Neural progenitor cell (in vitro differentiated cells): ENCODE results near the gene NUDT8. TPM values are rescaled to one million over a fixed set of nuclear protein-coding genes. Genes with fewer than 3 reads are reported as not detected.
"Not testable (repeated sequence)": the region's sequence is repeated elsewhere in the genome, so short reads cannot be mapped to it uniquely, and the experiment has no call there.

Experiments used
- DNase-seq: peaks from one replicate; pipeline ENCODE4 v3.0.0-alpha.2; 2016; ENCODE audit warnings: low spot score
- H2AFZ ChIP-seq: fragments of 200-600 bp; sonication (generic); replicated peaks from 2 replicates; pipeline ENCODE4 v1.6.1; 2016; ENCODE audit warnings: antibody characterized with exemption
- H3F3A ChIP-seq: fragments of 200-600 bp; sonication (generic); 2 replicates; pipeline ENCODE4 v1.6.1; 2016; ENCODE audit warnings: antibody characterized with exemption, low read depth
- H3K27ac ChIP-seq: fragments of 200-600 bp; sonication (generic); 2 replicates; pipeline ENCODE4 v1.5.1; 2016; ENCODE audit warnings: mild to moderate bottlenecking
- H3K27me3 ChIP-seq: fragments of 200-600 bp; sonication (generic); 2 replicates; pipeline ENCODE4 v1.6.1; 2016; ENCODE audit warnings: mild to moderate bottlenecking, moderate library complexity
- H3K36me3 ChIP-seq: fragments of 200-600 bp; sonication (generic); 2 replicates; pipeline ENCODE4 v1.5.1; 2016
- H3K4me1 ChIP-seq: fragments of 200-600 bp; sonication (generic); 2 replicates; pipeline ENCODE4 v1.6.1; 2016; ENCODE audit warnings: mixed run types
- H3K4me2 ChIP-seq: fragments of 200-600 bp; sonication (generic); 2 replicates; pipeline ENCODE4 v1.6.1; 2016
- H3K4me3 ChIP-seq: fragments of 200-600 bp; sonication (generic); 2 replicates; pipeline ENCODE4 v1.5.1; 2016
- H3K79me2 ChIP-seq: fragments of 200-600 bp; sonication (generic); 2 replicates; pipeline ENCODE4 v1.6.1; 2016; ENCODE audit warnings: low read depth
- H3K9ac ChIP-seq: fragments of 200-600 bp; sonication (generic); 2 replicates; pipeline ENCODE4 v1.6.1; 2016
- H3K9me3 ChIP-seq: fragments of 200-600 bp; sonication (generic); 2 replicates; pipeline ENCODE4 v1.5.1; 2016; ENCODE audit warnings: low read depth
- H4K20me1 ChIP-seq: fragments of 200-600 bp; sonication (generic); 2 replicates; pipeline ENCODE4 v1.6.1; 2016; ENCODE audit warnings: low read depth
- H3K27ac Mint-ChIP-seq: 3 replicates; pipeline ENCODE4 v1.8.0; 2021; ENCODE audit warnings: mixed read lengths
- H3K27me3 Mint-ChIP-seq: 2 replicates; pipeline ENCODE4 v1.8.0; 2022; ENCODE audit warnings: low read depth, mild to moderate bottlenecking, inconsistent platforms, moderate library complexity, mixed read lengths; ENCODE audit not compliant: insufficient read depth
- H3K36me3 Mint-ChIP-seq: 3 replicates; pipeline ENCODE4 v1.8.0; 2021; ENCODE audit warnings: mixed read lengths
- H3K4me1 Mint-ChIP-seq: 3 replicates; pipeline ENCODE4 v1.8.0; 2021; ENCODE audit warnings: mixed read lengths
- H3K4me3 Mint-ChIP-seq: 3 replicates; pipeline ENCODE4 v1.8.0; 2021; ENCODE audit warnings: mild to moderate bottlenecking, moderate library complexity, mixed read lengths
- H3K9me3 Mint-ChIP-seq: 3 replicates; pipeline ENCODE4 v1.8.0; 2020; ENCODE audit warnings: mixed read lengths
- EZH2 ChIP-seq: fragments of 200-600 bp; sonication (generic); IDR thresholded peaks from 2 replicates; pipeline ENCODE4 v1.6.1; 2017; ENCODE audit warnings: antibody characterized with exemption, mild to moderate bottlenecking, moderate library complexity
- EZH2phosphoT487 ChIP-seq: fragments of 200-600 bp; sonication (generic); IDR thresholded peaks from 2 replicates; pipeline ENCODE4 v1.6.1; 2017; ENCODE audit warnings: antibody characterized with exemption
- total RNA-seq: library from RNA; depleted of rRNA; stranded (reverse); fragments of >200 nt; gene quantifications from 2 replicates; pipeline ENCODE4 v1.2.3, GENCODE V29; 2015; ENCODE audit warnings: low replicate concordance
- TF ChIP-seq, protein P1 (sequence below): fragments of 200-600 bp; sonication (generic); IDR thresholded peaks from 2 replicates; pipeline ENCODE4 v1.5.1; 2017; ENCODE audit warnings: antibody characterized with exemption, mild to moderate bottlenecking

NUDT8 gene
- total RNA-seq, 1 donor from 2014 or later: 1.6 TPM

DNA sequence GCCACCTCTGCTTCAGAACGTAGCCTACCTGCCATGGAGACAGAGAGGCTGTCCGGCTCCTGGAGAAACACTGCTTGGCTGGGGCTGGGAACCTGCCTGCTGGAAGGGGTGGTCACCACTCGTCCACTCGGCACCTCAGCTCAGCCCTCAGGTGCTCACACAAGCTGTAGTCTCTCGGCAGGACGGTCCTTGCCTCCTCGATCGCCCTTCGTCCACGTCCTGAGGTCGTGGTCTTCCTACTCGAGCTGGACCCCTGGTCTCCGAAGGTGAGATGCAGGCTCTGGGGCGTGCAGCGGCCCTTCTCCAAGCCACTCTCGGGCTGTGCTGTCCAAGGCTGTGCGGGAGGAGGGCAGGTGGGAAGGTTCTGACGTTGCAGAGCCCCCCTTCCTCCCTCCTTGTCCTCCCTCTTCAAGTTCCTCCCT lies 9.7 kb upstream of the NUDT8 start, which contains the start of gene TBX10:
TSS of gene TBX10 (minus strand) at position 326 of the 422 bp plus-strand sequence. CDS start at position 35, 291 bp downstream.
- peaks cover 24% of the 10 kb centered on the region for H3K27me3 ChIP-seq
- H2AFZ ChIP-seq: no peak within 1 kb of the TSS
- Mint-ChIP-seq H3K4me1 (peaks cover 7% of the 10 kb centered on the region), H3K9me3 (peaks cover 2% of the 10 kb centered on the region), H3K27ac (peak within 1 kb of the TSS; percentile 29), H3K27me3 (peaks cover 14% of the 10 kb centered on the region), H3K4me3 (no peak within 1 kb of the TSS), H3K36me3 (no peaks in the 10 kb centered on the region)
- TF ChIP-seq, protein P1, sequence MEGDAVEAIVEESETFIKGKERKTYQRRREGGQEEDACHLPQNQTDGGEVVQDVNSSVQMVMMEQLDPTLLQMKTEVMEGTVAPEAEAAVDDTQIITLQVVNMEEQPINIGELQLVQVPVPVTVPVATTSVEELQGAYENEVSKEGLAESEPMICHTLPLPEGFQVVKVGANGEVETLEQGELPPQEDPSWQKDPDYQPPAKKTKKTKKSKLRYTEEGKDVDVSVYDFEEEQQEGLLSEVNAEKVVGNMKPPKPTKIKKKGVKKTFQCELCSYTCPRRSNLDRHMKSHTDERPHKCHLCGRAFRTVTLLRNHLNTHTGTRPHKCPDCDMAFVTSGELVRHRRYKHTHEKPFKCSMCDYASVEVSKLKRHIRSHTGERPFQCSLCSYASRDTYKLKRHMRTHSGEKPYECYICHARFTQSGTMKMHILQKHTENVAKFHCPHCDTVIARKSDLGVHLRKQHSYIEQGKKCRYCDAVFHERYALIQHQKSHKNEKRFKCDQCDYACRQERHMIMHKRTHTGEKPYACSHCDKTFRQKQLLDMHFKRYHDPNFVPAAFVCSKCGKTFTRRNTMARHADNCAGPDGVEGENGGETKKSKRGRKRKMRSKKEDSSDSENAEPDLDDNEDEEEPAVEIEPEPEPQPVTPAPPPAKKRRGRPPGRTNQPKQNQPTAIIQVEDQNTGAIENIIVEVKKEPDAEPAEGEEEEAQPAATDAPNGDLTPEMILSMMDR: no peak
- TF ChIP-seq EZH2 (no peak), EZH2phosphoT487 (no peak)
- H4K20me1 ChIP-seq: no peaks in the 10 kb centered on the region
- H3K9me3 ChIP-seq: no peaks in the 10 kb centered on the region
- no peak within 1 kb of the TSS for H3K4me2 ChIP-seq
- H3K36me3 ChIP-seq: no peaks in the 10 kb centered on the region
- no peak within 1 kb of the TSS for H3K27ac ChIP-seq
- H3F3A ChIP-seq: no peaks in the 10 kb centered on the region
- H3K4me1 ChIP-seq: peaks cover 6% of the 10 kb centered on the region
- H3K79me2 ChIP-seq: no peaks in the 10 kb centered on the region
- H3K4me3 ChIP-seq: no peak within 1 kb of the TSS
- no peak within 1 kb of the TSS for H3K9ac ChIP-seq
- no peak for DNase-seq

DNA sequence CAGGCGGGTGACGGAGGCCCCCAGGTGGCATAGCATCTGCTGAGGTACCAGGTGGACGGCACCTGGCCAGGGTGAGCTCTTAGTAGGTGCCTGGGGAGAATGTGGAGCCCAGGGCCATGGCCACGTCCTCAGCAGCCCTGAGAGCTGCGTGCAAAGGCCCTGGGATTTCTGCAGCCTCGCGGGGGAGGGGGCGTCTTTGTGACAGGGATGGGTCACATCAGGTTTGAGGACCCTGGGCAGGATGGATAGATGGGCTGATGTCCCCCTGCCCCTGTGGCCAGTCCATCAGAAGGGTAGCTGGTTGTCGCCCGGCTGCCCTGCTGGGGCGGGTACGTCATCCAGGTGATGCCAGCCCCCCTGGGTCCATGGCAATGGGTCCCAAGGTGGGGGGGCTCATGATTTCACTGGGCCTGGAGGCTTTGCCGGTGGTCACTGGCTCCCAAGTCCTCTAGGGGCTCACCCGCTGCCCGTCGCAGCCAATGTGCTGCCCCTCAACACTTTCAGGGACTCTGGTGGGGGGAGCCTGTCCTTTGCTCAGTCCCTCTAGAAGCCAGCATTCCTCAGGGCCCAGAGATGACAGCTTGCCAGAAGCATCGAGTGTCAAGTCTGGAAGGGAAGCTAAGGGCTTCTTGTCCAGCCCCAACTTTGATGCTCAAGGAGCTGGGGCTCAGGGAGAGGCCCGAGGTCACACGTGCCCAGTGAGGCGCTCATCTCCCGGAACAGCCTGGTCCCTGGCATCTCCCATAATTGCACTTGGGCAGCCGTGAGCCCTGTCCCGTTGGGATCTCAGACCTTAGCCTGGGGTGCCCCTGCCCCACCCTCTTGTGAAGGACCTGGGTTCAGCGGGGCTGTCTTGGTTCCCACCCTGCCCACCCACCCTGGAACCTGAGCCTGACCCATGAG lies 9.0 kb upstream of the NUDT8 start:
- Histone ChIP-seq H3F3A (no peaks in the 10 kb centered on the region), H3K36me3 (no peaks in the 10 kb centered on the region)
- DNase-seq: no peak

DNA sequence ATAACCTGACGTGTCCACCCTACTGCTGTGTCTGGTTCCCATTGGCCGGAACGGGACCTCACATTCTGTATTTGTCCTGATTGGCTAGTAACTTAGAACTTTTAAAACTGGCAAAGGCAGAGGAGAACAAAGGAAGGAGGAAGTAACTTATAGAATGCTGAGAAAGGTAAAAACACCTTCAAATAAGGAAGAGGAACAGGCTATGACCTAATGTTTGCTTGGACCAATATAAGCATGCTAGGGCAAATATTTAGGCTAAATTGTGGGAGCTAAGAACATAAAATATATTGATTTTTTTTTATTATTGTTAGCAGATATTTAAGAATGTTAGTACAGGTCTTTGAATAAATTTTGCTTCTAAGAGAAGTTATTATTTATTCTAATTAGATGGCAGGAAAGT lies 7.7 kb upstream of the NUDT8 start:
- not testable (repeated sequence) for H3K4me1 Mint-ChIP-seq, H3K27ac ChIP-seq, H3K27ac Mint-ChIP-seq, H3K4me3 Mint-ChIP-seq, H2AFZ ChIP-seq, H3K36me3 Mint-ChIP-seq, H3K79me2 ChIP-seq, H3K4me2 ChIP-seq, H3K9me3 ChIP-seq, H3K9ac ChIP-seq, H3K4me1 ChIP-seq, H3K36me3 ChIP-seq, H3K4me3 ChIP-seq, H4K20me1 ChIP-seq, DNase-seq, H3F3A ChIP-seq, H3K9me3 Mint-ChIP-seq
- H3K27me3 ChIP-seq: peaks cover 24% of the 10 kb centered on the region
- H3K27me3 Mint-ChIP-seq: peaks cover 14% of the 10 kb centered on the region

More for the DNA sequence above, 9.0 kb upstream of the NUDT8 start:
- Mint-ChIP-seq H3K36me3 (no peaks in the 10 kb centered on the region), H3K9me3 (peaks cover 2% of the 10 kb centered on the region), H3K27ac (peak overlapping the region; percentile 5), H3K27me3 (peaks cover 12% of the 10 kb centered on the region), H3K4me3 (no peak overlapping the region), H3K4me1 (peaks cover 7% of the 10 kb centered on the region)
- Histone ChIP-seq H3K9me3 (no peaks in the 10 kb centered on the region), H3K4me2 (no peak overlapping the region), H3K79me2 (no peaks in the 10 kb centered on the region), H3K4me1 (peaks cover 6% of the 10 kb centered on the region), H4K20me1 (no peaks in the 10 kb centered on the region), H3K4me3 (no peak overlapping the region), H3K27ac (no peak overlapping the region), H3K27me3 (peaks cover 24% of the 10 kb centered on the region), H2AFZ (no peak overlapping the region), H3K9ac (no peak overlapping the region)
- TF ChIP-seq EZH2 (no peak), EZH2phosphoT487 (no peak)
- TF ChIP-seq, protein P1: no peak

DNA sequence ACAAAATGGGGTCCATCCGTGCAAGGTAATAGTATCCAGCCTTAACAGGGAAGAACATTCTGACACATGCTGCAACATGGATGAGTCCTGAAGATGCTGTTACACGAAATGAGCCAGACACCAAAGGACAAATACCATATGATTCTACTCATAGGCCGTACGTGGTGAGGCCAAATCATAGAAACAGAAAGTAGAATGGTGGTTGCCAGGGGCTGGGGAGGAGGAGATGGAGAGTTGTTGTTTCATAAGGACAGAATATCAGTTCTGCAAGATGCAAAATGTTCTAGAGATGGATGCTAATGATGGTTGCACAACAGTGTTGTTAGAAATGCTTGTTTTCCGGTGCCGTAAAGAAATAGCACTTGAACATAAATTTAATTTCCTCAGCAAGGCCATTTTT lies 7.2 kb upstream of the NUDT8 start:
- DNase-seq: no peak
- TF ChIP-seq EZH2 (no peak), EZH2phosphoT487 (no peak)
- TF ChIP-seq, protein P1: no peak
- no peaks in the 10 kb centered on the region for H4K20me1 ChIP-seq
- H3K4me3 Mint-ChIP-seq: no peak overlapping the region
- peaks cover 10% of the 10 kb centered on the region for H3K4me1 Mint-ChIP-seq
- no peaks in the 10 kb centered on the region for H3K36me3 Mint-ChIP-seq
- H3K27ac ChIP-seq: no peak overlapping the region
- no peaks in the 10 kb centered on the region for H3F3A ChIP-seq
- H3K9ac ChIP-seq: no peak overlapping the region
- H3K79me2 ChIP-seq: no peaks in the 10 kb centered on the region
- peaks cover 24% of the 10 kb centered on the region for H3K27me3 ChIP-seq
- H3K4me2 ChIP-seq: no peak overlapping the region
- no peaks in the 10 kb centered on the region for H3K9me3 ChIP-seq
- H3K27me3 Mint-ChIP-seq: peaks cover 11% of the 10 kb centered on the region
- H3K4me1 ChIP-seq: peaks cover 6% of the 10 kb centered on the region
- H3K4me3 ChIP-seq: no peak overlapping the region
- H3K36me3 ChIP-seq: no peaks in the 10 kb centered on the region
- peaks cover 2% of the 10 kb centered on the region for H3K9me3 Mint-ChIP-seq
- no peak overlapping the region for H2AFZ ChIP-seq
- no peak overlapping the region for H3K27ac Mint-ChIP-seq
